ENCODE results near the gene SPAG8. TPM values are rescaled to one million over a fixed set of nuclear protein-coding genes. Genes with fewer than 3 reads are reported as not detected.

SPAG8 gene
- total and polyA plus RNA-seq, 9 of the 15 experiments (the other 6 are each of a cell fraction or from before 2014, with no cell fraction given): 0.03 to 0.47 (median 0.21) TPM

DNA sequence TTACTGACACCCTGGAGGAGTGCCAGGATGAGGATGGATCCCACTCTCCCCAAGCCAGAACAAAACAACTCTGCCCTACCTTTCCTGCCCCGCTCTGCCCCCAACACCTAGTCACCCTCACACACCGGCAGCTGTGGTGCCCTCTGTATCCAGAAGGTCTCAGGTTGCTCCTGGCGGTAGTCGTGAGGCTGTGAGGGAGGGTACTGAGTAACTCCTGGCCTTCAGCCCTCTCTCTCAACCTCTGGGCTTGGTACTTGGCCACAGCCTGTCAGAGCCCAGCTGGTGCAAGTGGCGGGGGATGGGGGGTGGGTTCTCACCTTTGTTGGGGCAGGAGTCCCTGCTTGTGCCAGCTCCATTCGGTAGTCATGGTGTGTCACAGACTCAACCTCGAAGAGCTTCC, 1.9 kb downstream of the SPAG8 start:
- ATAC-seq (no peak), FAIRE-seq (no peak), DNase-seq (ENCODE audit: extremely low read depth in 1 of 4, low spot score in 3 of 4) (no peak)
- H3K9ac ChIP-seq (ENCODE audit: insufficient read depth in 1 of 2, low read depth in 2 of 2, low read length in 2 of 2): 0 out of 4 replicates have a peak overlapping the region, but pooled peaks of 1 of the 2 experiments have one; percentile 26
- H3K9me1 ChIP-seq (ENCODE audit: control insufficient read depth, insufficient read depth, low read length): peaks cover 4% of the 10 kb centered on the region
- intact Hi-C loops (cut with micrococcal nuclease): loop anchor here (10.0 kb wide), 2 partner anchors 75 to 145 kb away; partner anchors contain the start of genes ARHGEF39, CREB3 and TLN1
- TF ChIP-seq XRCC3 (IDR thresholded peaks at IDR 0.05) (no peak), YBX1 (IDR thresholded peaks at IDR 0.05) (no peak)
- no TSS peak for BruUV-seq (replicated peaks)
- H2AFZ ChIP-seq (ENCODE audit: low read depth, low read length): no peak overlapping the region
- in situ Hi-C loops (cut with MboI): no loop called here
- no peak overlapping the region for H3K4me3 ChIP-seq
- no peaks in the 10 kb centered on the region for H3K9me3 ChIP-seq (replicated peaks; ENCODE audit: control insufficient read depth, insufficient read depth, low read depth, low read length)
- ChIA-PET POLR2A (interaction anchor here (0.7 kb wide), 1 partner anchor 10 kb away, joined by 3 read pairs; no protein-coding TSS in a partner anchor), CTCF (ENCODE audit: low intra/inter-chr PET ratio) (no interaction called here)
- no peaks in the 10 kb centered on the region for H3K27me3 ChIP-seq (ENCODE audit: control insufficient read depth in 2 of 2, insufficient read depth in 2 of 2, low read length in 2 of 2)
- H3K79me2 ChIP-seq (ENCODE audit: control insufficient read depth, insufficient read depth, low read length): peaks cover 12% of the 10 kb centered on the region; the same call in 2 of the 3 replicates
- H3K36me3 ChIP-seq (ENCODE audit: control insufficient read depth, insufficient read depth, low read length): peaks cover 39% of the 10 kb centered on the region; the same call in 1 of the 3 replicates
- 73% methylated on average over 4 of the region's 7 CpGs for WGBS (ENCODE audit: insufficient coverage, low coverage, missing lambda C conversion rate)
- H3K27ac ChIP-seq (ENCODE audit: extremely low read depth, low read depth, low read length): no peak overlapping the region
- peaks cover 17 to 31% of the 10 kb centered on the region in 2 experiments for H3K4me1 ChIP-seq (replicated peaks in 1 of 2; ENCODE audit: control insufficient read depth in 2 of 2, insufficient read depth in 2 of 2, low read length in 2 of 2)
- no peaks in the 10 kb centered on the region for H4K20me1 ChIP-seq (replicated peaks; ENCODE audit: control insufficient read depth, insufficient read depth, low read length)
- H3K4me2 ChIP-seq (ENCODE audit: insufficient read depth, low read length): no peak overlapping the region

- BruUV-seq (replicated peaks): no TSS peak
- peaks cover 10 to 18% of the 10 kb centered on the region in 2 experiments for H3K4me1 ChIP-seq (replicated peaks in 1 of 2; ENCODE audit: control insufficient read depth in 2 of 2, insufficient read depth in 2 of 2, low read length in 2 of 2)
- in situ Hi-C loops (cut with MboI) (no loop called here), intact Hi-C loops (cut with micrococcal nuclease) (no loop called here)
- no peaks in the 10 kb centered on the region for H3K9me3 ChIP-seq (replicated peaks; ENCODE audit: control insufficient read depth, insufficient read depth, low read depth, low read length)
- ChIA-PET POLR2A (no interaction called here), CTCF (ENCODE audit: low intra/inter-chr PET ratio) (no interaction called here)
- DNase-seq (ENCODE audit: extremely low read depth in 1 of 4, low spot score in 3 of 4) (no peak), ATAC-seq (no peak), FAIRE-seq (no peak)
- H3K36me3 ChIP-seq (ENCODE audit: control insufficient read depth, insufficient read depth, low read length): peaks cover 44% of the 10 kb centered on the region; the same call in 1 of the 3 replicates
- no peaks in the 10 kb centered on the region; the same call in 2 of the 3 replicates for H3K79me2 ChIP-seq (ENCODE audit: control insufficient read depth, insufficient read depth, low read length)
- no peak overlapping the region for H3K4me3 ChIP-seq
- H3K9ac ChIP-seq (ENCODE audit: insufficient read depth in 1 of 2, low read depth in 2 of 2, low read length in 2 of 2): no peak overlapping the region
- no peak overlapping the region for H3K4me2 ChIP-seq (ENCODE audit: insufficient read depth, low read length)
- H4K20me1 ChIP-seq (replicated peaks; ENCODE audit: control insufficient read depth, insufficient read depth, low read length): no peaks in the 10 kb centered on the region
- 76% methylated on average over 9 of the region's 9 CpGs for WGBS (ENCODE audit: insufficient coverage, low coverage, missing lambda C conversion rate)
- no peaks in the 10 kb centered on the region for H3K27me3 ChIP-seq (ENCODE audit: control insufficient read depth in 2 of 2, insufficient read depth in 2 of 2, low read length in 2 of 2)
- H3K27ac ChIP-seq (ENCODE audit: extremely low read depth, low read depth, low read length): no peak overlapping the region
- H2AFZ ChIP-seq (ENCODE audit: low read depth, low read length): no peak overlapping the region
- H3K9me1 ChIP-seq (ENCODE audit: control insufficient read depth, insufficient read depth, low read length): peaks cover 4% of the 10 kb centered on the region
- TF ChIP-seq EP300 (IDR thresholded peaks at IDR 0.05; ENCODE audit: low read length) (no peak), SPI1 (IDR thresholded peaks at IDR 0.05; ENCODE audit: borderline replicate concordance, low read depth, low read length) (no peak), ZNF232 (CRISPR knock-in tag; IDR thresholded peaks at IDR 0.05) (no peak), SP1 (CRISPR knock-in tag; IDR thresholded peaks at IDR 0.05) (no peak), RB1 (IDR thresholded peaks at IDR 0.05; ENCODE audit: low read depth) (no peak), NCOA1 (IDR thresholded peaks at IDR 0.05; ENCODE audit: low read depth) (no peak), FOXK1 (CRISPR knock-in tag; IDR thresholded peaks at IDR 0.05; ENCODE audit: borderline replicate concordance) (no peak), TAF1 (IDR thresholded peaks at IDR 0.05; ENCODE audit: control insufficient read depth, extremely low read depth, insufficient read depth, low read length, severe bottlenecking) (no peak), SRSF3 (IDR thresholded peaks at IDR 0.05; ENCODE audit: insufficient read depth, low read length) (no peak), ZNF311 (CRISPR knock-in tag; IDR thresholded peaks at IDR 0.05) (no peak), EZH2 (IDR thresholded peaks at IDR 0.05; ENCODE audit: borderline replicate concordance, low read depth, low read length) (no peak), ZNF175 (CRISPR knock-in tag; IDR thresholded peaks at IDR 0.05; ENCODE audit: low read depth) (no peak), SMARCC2 (IDR thresholded peaks at IDR 0.05; ENCODE audit: low read depth) (no peak)
- TF ChIP-seq, protein P1, sequence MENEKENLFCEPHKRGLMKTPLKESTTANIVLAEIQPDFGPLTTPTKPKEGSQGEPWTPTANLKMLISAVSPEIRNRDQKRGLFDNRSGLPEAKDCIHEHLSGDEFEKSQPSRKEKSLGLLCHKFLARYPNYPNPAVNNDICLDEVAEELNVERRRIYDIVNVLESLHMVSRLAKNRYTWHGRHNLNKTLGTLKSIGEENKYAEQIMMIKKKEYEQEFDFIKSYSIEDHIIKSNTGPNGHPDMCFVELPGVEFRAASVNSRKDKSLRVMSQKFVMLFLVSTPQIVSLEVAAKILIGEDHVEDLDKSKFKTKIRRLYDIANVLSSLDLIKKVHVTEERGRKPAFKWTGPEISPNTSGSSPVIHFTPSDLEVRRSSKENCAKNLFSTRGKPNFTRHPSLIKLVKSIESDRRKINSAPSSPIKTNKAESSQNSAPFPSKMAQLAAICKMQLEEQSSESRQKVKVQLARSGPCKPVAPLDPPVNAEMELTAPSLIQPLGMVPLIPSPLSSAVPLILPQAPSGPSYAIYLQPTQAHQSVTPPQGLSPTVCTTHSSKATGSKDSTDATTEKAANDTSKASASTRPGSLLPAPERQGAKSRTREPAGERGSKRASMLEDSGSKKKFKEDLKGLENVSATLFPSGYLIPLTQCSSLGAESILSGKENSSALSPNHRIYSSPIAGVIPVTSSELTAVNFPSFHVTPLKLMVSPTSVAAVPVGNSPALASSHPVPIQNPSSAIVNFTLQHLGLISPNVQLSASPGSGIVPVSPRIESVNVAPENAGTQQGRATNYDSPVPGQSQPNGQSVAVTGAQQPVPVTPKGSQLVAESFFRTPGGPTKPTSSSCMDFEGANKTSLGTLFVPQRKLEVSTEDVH (IDR thresholded peaks at IDR 0.05; ENCODE audit: low read depth, partially characterized antibody): no peak
Measured at GRCh38 chr9:35808433-35808832, 3.6 kb downstream of the SPAG8 start.

All from K562 (cell line).